ENCODE results near the gene SLC34A3.

- TF ChIP-seq CTCF (conservative IDR thresholded peaks at IDR 0.05; ENCODE audit: low read length), result no peak
- TF ChIP-seq EZH2phosphoT487 (IDR thresholded peaks at IDR 0.05; ENCODE audit: borderline replicate concordance, low read depth, low read length), result no peak
Observed at GRCh38 chr9:137225699-137226331, 4.9 kb upstream of the SLC34A3 start.
